SK-N-SH (cell line): Measurements from ENCODE around the gene BAG5.

ENCODE experiments used
- CTCF ChIP-seq: fragments of 200-600 bp; sonication (generic); IDR thresholded peaks from 2 replicates; pipeline ENCODE4 v1.6.1; 2017; ENCODE audit warnings: antibody characterized with exemption, mild to moderate bottlenecking, moderate library complexity
- EP300 ChIP-seq, 2 experiments: IDR thresholded peaks; 2 replicates each; pipeline versions ENCODE4 v1.4.0 to v1.6.1; 2012; ENCODE audit warnings: borderline replicate concordance in 1 of 2, low read depth in 1 of 2, low read length in 1 of 2
- EZH2phosphoT487 ChIP-seq: fragments of 200-600 bp; sonication (generic); IDR thresholded peaks from 2 replicates; pipeline ENCODE4 v1.6.1; 2017; ENCODE audit warnings: low read depth, mixed run types, mild to moderate bottlenecking, antibody characterized with exemption, moderate library complexity, borderline replicate concordance
- IRF3 ChIP-seq: fragments of 150-350 bp; IDR thresholded peaks from 2 replicates; pipeline ENCODE4 v1.6.1; 2016; ENCODE audit warnings: mild to moderate bottlenecking, low read depth, low read length
- MXI1 ChIP-seq: IDR thresholded peaks from 2 replicates; pipeline ENCODE4 v1.6.1; 2012; ENCODE audit warnings: mild to moderate bottlenecking, low read depth, low read length, improper control_type of control experiment
- POLR2AphosphoS5 ChIP-seq: IDR thresholded peaks from 2 replicates; pipeline ENCODE4 v1.6.1; 2012; ENCODE audit warnings: low read depth, low read length
- REST ChIP-seq: IDR thresholded peaks from 2 replicates; pipeline ENCODE4 v1.6.1; 2012; ENCODE audit warnings: mild to moderate bottlenecking, low read depth, low read length, moderate library complexity
- SIN3A ChIP-seq: IDR thresholded peaks from 2 replicates; pipeline ENCODE4 v1.6.1; 2012; ENCODE audit warnings: low read depth, mild to moderate bottlenecking, low read length, moderate library complexity, borderline replicate concordance
- SMC3 ChIP-seq: IDR thresholded peaks from 2 replicates; pipeline ENCODE4 v1.6.1; 2012; ENCODE audit warnings: low read depth, low read length, improper control_type of control experiment
- TAF1 ChIP-seq: IDR thresholded peaks from 2 replicates; pipeline ENCODE4 v1.6.1; 2012; ENCODE audit warnings: low read depth, mild to moderate bottlenecking, low read length, moderate library complexity, borderline replicate concordance
- TEAD4 ChIP-seq: IDR thresholded peaks from 2 replicates; pipeline ENCODE4 v1.4.0; 2012; ENCODE audit warnings: mild to moderate bottlenecking, borderline replicate concordance; ENCODE audit not compliant: insufficient read depth
- USF1 ChIP-seq: IDR thresholded peaks from 2 replicates; pipeline ENCODE4 v1.4.0; 2012; ENCODE audit warnings: low read depth, borderline replicate concordance
- USF2 ChIP-seq: fragments of 150-350 bp; IDR thresholded peaks from 2 replicates; pipeline ENCODE4 v1.6.1; 2017; ENCODE audit warnings: antibody characterized with exemption, low read length, low read depth, borderline replicate concordance

- TF ChIP-seq TAF1 = no peak
- no peak for TF ChIP-seq REST
- peak; percentile 41 for TF ChIP-seq CTCF
- no peak for TF ChIP-seq TEAD4
- no peak for TF ChIP-seq EZH2phosphoT487
- TF ChIP-seq MXI1 = peak; percentile 44
- TF ChIP-seq USF2 = no peak
- TF ChIP-seq IRF3 = no peak
- TF ChIP-seq EP300 (IDR thresholded peaks at IDR 0.05; ENCODE audit: borderline replicate concordance in 1 of 2, low read depth in 1 of 2, low read length in 1 of 2) = no peak
- TF ChIP-seq SIN3A = no peak
- TF ChIP-seq POLR2AphosphoS5 = 0 out of 2 replicates have a peak, but pooled peaks have one; percentile 13
- no peak for TF ChIP-seq USF1
- peak; percentile 25; the same call in 1 of the 2 replicates for TF ChIP-seq SMC3
Observed at GRCh38 chr14:103520657-103521437, 41.6 kb downstream of the BAG5 start.
